ENCODE measurements around the gene ACR. TPM values are rescaled to one million over a fixed set of nuclear protein-coding genes. Genes with fewer than 3 reads are reported as not detected.
A peak's percentile ranks its signal among the peaks of the same experiment; 100 is the strongest.
"Not testable (repeated sequence)": the region's sequence is repeated elsewhere in the genome, so short reads cannot be mapped to it uniquely, and the experiment has no call there.

Gene ACR
- total and polyA plus RNA-seq, 8 donors, result 0.27 to 1.4 (median 0.56) TPM; not detected in 1

DNA sequence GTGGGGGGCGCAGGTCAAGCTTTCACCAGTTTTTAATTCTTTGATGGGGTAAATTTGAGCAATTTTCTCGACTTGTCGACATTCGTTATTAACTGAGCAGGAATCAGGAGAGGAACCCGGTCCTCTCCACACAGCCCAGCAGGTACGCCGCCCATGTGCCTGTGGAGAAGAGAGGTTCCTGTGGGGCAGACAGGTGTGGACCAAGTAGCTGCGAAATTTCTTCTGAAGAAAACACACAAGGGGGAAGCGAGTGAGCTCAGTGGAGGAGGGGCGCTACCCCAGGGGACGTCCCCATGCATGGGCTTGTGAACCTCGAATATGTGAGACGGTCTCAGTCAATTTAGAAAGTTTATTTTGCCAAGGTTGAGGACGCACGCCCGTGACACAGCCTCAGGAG, 45.9 kb downstream of the ACR start:
- H3K27me3 ChIP-seq; H3K27ac ChIP-seq; intact Hi-C loops (cut with DNase I); DNase-seq; H3K36me3 ChIP-seq; H3K9me3 ChIP-seq; H3K4me1 ChIP-seq: not testable (repeated sequence)
- ATAC-seq, result peak; percentile 34
- peak overlapping the region; percentile 38 to 52 for H3K4me3 ChIP-seq

DNA sequence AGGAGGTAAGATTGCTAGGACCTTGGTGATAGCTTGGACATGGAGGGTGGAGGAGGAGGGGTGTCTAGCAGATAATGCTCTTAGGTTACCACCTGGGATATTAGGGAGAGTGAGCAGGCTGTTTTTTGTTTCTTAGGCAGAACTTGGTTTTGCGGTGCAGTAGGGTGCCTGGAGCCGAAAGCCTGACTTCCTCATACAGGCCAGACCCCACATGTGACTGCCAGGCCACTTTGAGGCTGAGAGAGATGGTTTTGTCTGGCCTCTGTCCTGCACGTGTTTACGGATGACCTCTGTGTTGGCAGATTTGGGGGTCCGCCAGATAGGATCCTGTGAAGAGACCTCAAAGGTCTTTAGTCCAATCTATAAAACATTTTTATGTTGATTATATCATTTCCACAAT, 47.3 kb downstream of the ACR start:
- H3K9me3 ChIP-seq; H3K4me3 ChIP-seq; H3K4me1 ChIP-seq; ATAC-seq; H3K27me3 ChIP-seq; DNase-seq; H3K27ac ChIP-seq; intact Hi-C loops (cut with DNase I); H3K36me3 ChIP-seq: not testable (repeated sequence)

DNA sequence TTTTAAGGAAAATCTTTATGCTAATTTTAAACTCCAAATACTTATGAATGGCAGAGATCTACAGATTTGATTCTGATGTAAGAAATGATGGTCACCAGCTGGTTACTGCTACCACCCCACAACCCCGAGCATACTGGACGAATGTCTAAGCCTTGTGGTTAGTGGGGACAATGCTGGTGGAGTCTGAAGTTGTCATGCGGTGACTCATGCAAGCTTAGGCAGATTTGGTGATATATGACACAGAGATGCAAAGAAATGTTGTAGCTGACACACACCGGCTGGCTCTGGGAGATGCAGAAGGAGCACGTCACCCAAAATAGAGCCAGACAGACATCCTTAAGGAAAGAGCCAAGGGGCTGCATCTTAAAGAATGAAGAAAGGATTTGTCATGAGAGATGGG, 48.9 kb downstream of the ACR start:
- ATAC-seq; DNase-seq; H3K4me1 ChIP-seq; H3K27me3 ChIP-seq; H3K4me3 ChIP-seq; H3K9me3 ChIP-seq; H3K36me3 ChIP-seq; H3K27ac ChIP-seq; intact Hi-C loops (cut with DNase I): not testable (repeated sequence)

Other genes starting within 250 kb of the ACR start
- 10 to 100 TPM; 73.1 to 76.4 TPM for gene LMF2, start 230.5 kb upstream of the ACR start, total RNA-seq
- gene LMF2, start 230.5 kb upstream of the ACR start, polyA plus RNA-seq (ENCODE audit: insufficient read length in 6 of 6), result 10 to 100 TPM; 32.9 to 61.2 (median 41.8) TPM
- 10 to 100 TPM; 45.5 to 50.1 TPM for gene NCAPH2, start 230.0 kb upstream of the ACR start, total RNA-seq
- gene NCAPH2, start 230.0 kb upstream of the ACR start, polyA plus RNA-seq (ENCODE audit: insufficient read length in 6 of 6), result 10 to 100 TPM; 41.6 to 52.9 (median 44.7) TPM
- 1 to 10 TPM; 2.3 to 3.1 TPM for gene SCO2, start 212.6 kb upstream of the ACR start, total RNA-seq
- 1 to 10 TPM in 5 of 6 donors, not detected in 1; 1.1 to 3.3 (median 2.1) TPM for gene SCO2, start 212.6 kb upstream of the ACR start, polyA plus RNA-seq (ENCODE audit: insufficient read length in 6 of 6)
- 100 to 1,000 TPM; 130 to 256 TPM for gene TYMP, start 208.2 kb upstream of the ACR start, total RNA-seq
- gene TYMP, start 208.2 kb upstream of the ACR start, polyA plus RNA-seq (ENCODE audit: insufficient read length in 6 of 6), result 1 to 10 TPM; 2.6 to 5.6 (median 3.0) TPM
- under 1 TPM; 0.29 to 0.73 TPM for gene KLHDC7B, start 192.3 kb upstream of the ACR start, total RNA-seq
- under 1 TPM in 3 of 6 donors, not detected in 3; 0.03 to 0.07 (median 0.06) TPM for gene KLHDC7B, start 192.3 kb upstream of the ACR start, polyA plus RNA-seq (ENCODE audit: insufficient read length in 6 of 6)
- gene SYCE3, start 175.3 kb upstream of the ACR start, total RNA-seq, result not detected
- not detected for gene SYCE3, start 175.3 kb upstream of the ACR start, polyA plus RNA-seq (ENCODE audit: insufficient read length in 6 of 6)
- 10 to 100 TPM; 15.3 to 20.0 TPM for gene CPT1B, start 159.8 kb upstream of the ACR start, total RNA-seq
- gene CPT1B, start 159.8 kb upstream of the ACR start, polyA plus RNA-seq (ENCODE audit: insufficient read length in 6 of 6), result 10 to 100 TPM in 5 of 6 donors, 1 to 10 TPM in 1; 9.8 to 15.5 (median 11.9) TPM
- gene CHKB, start 155.4 kb upstream of the ACR start, total RNA-seq, result 10 to 100 TPM; 67.4 to 75.9 TPM
- gene CHKB, start 155.4 kb upstream of the ACR start, polyA plus RNA-seq (ENCODE audit: insufficient read length in 6 of 6), result 10 to 100 TPM; 72.0 to 94.0 (median 88.0) TPM
- gene MAPK8IP2, start 137.4 kb upstream of the ACR start, total RNA-seq, result 1 to 10 TPM; 1.4 to 2.3 TPM
- 1 to 10 TPM in 3 of 6 donors, under 1 TPM in 3; 0.66 to 1.1 (median 0.98) TPM for gene MAPK8IP2, start 137.4 kb upstream of the ACR start, polyA plus RNA-seq (ENCODE audit: insufficient read length in 6 of 6)
- 10 to 100 TPM; 46.3 to 58.0 TPM for gene ARSA, start 110.1 kb upstream of the ACR start, total RNA-seq
- 10 to 100 TPM; 17.8 to 26.2 (median 19.1) TPM for gene ARSA, start 110.1 kb upstream of the ACR start, polyA plus RNA-seq (ENCODE audit: insufficient read length in 6 of 6)
- 10 to 100 TPM; 25.1 to 42.9 TPM for gene SHANK3, start 65.4 kb upstream of the ACR start, total RNA-seq
- 10 to 100 TPM; 17.2 to 37.5 (median 21.9) TPM for gene SHANK3, start 65.4 kb upstream of the ACR start, polyA plus RNA-seq (ENCODE audit: insufficient read length in 6 of 6)
- gene RABL2B, start 45.4 kb downstream of the ACR start, total RNA-seq, result 10 to 100 TPM; 27.1 to 36.9 TPM
- gene RABL2B, start 45.4 kb downstream of the ACR start, polyA plus RNA-seq (ENCODE audit: insufficient read length in 6 of 6), result 10 to 100 TPM; 55.6 to 79.8 (median 65.5) TPM